NB4 (cell line): Measurements from ENCODE around the gene TCF12.

Experiments
- CTCF ChIP-seq: IDR thresholded peaks from one replicate; pipeline ENCODE4 v1.5.1; 2012; ENCODE audit warnings: low read depth, low read length
- MYC ChIP-seq: IDR thresholded peaks from 2 replicates; pipeline ENCODE4 v1.6.1; 2011; ENCODE audit warnings: low read depth, low read length
- POLR2A ChIP-seq: IDR thresholded peaks from 2 replicates; pipeline ENCODE4 v1.6.1; 2011; ENCODE audit warnings: mild to moderate bottlenecking; ENCODE audit not compliant: insufficient read length; ENCODE audit errors: extremely low read depth

GRCh38 chr15:56992725-56993124, 74.3 kb downstream of the TCF12 start:
- TF ChIP-seq POLR2A: no peak
- no peak for TF ChIP-seq CTCF
- TF ChIP-seq MYC: no peak
